ENCODE data around the gene FTO. TPM values are rescaled to one million over a fixed set of nuclear protein-coding genes. Genes with fewer than 3 reads are reported as not detected.

The FTO gene
- total RNA-seq, 1 experiment from 2014 or later, result 55.0 TPM

DNA sequence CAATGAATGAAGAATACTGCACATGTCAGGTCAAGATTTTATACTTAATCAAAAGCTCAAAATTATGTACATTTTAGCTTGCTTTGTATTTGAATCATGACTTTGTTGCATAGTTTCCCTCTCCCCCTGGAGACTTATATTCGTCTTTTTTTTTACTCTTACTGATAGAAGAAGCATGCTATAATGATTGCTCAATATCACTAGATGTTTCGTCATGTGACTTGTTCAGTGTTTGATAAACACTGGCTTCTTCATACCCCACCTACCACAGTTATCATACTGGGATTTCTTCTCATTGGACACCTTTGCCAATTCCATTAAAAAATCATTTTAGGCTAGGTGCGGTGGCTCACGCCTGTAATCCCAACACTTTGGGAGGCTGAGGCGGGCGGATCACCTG is 148.7 kb downstream of the FTO start:
- Mint-ChIP-seq H3K9me3 (ENCODE audit: unreplicated experiment) (peaks cover 8% of the 10 kb centered on the region), H3K4me3 (ENCODE audit: unreplicated experiment) (no peak overlapping the region), H3K4me1 (ENCODE audit: insufficient read depth, unreplicated experiment) (peaks cover 5% of the 10 kb centered on the region), H3K36me3 (ENCODE audit: insufficient read depth, unreplicated experiment) (peaks cover 6% of the 10 kb centered on the region), H3K27ac (ENCODE audit: low read depth, unreplicated experiment) (no peak overlapping the region), H3K27me3 (ENCODE audit: insufficient read depth, unreplicated experiment) (no peaks in the 10 kb centered on the region)
- intact Hi-C loops (cut with micrococcal nuclease), result no loop called here
- ChIA-PET POLR2A (interaction anchor here (1.2 kb wide), 1 partner anchor 12 kb away, joined by 3 read pairs; no protein-coding TSS in a partner anchor), CTCF (interaction anchor here (0.6 to 0.7 kb wide), 2 partner anchors 11 to 92 kb away, joined by 3 to 5 read pairs; no protein-coding TSS in a partner anchor)
- no peak for DNase-seq (ENCODE audit: unreplicated experiment)
- no peak for TF ChIP-seq CTCF (IDR thresholded peaks at IDR 0.05; ENCODE audit: unreplicated experiment)
- BruUV-seq (replicated peaks), result no TSS peak

- Mint-ChIP-seq H3K4me1 (ENCODE audit: insufficient read depth, unreplicated experiment) (peaks cover 5% of the 10 kb centered on the region), H3K27me3 (ENCODE audit: insufficient read depth, unreplicated experiment) (no peaks in the 10 kb centered on the region), H3K4me3 (ENCODE audit: unreplicated experiment) (no peak overlapping the region), H3K27ac (ENCODE audit: low read depth, unreplicated experiment) (no peak overlapping the region), H3K9me3 (ENCODE audit: unreplicated experiment) (peaks cover 8% of the 10 kb centered on the region), H3K36me3 (ENCODE audit: insufficient read depth, unreplicated experiment) (no peaks in the 10 kb centered on the region)
- no peak for DNase-seq (ENCODE audit: unreplicated experiment)
- CTCF ChIA-PET, result interaction anchor here (1.6 kb wide), 1 partner anchor 9 kb away, joined by 4 read pairs; no protein-coding TSS in a partner anchor
- no TSS peak for BruUV-seq (replicated peaks)
- intact Hi-C loops (cut with micrococcal nuclease), result no loop called here
- POLR2A ChIA-PET, result interaction anchor here (0.6 kb wide), 1 partner anchor 25 kb away, joined by 3 read pairs; no protein-coding TSS in a partner anchor
- no peak for TF ChIP-seq CTCF (IDR thresholded peaks at IDR 0.05; ENCODE audit: unreplicated experiment)
Measured at GRCh38 chr16:53855056-53855455, 151.1 kb downstream of the FTO start.

GRCh38 chr16:53855511-53855910 is 151.6 kb downstream of the FTO start:
- no peaks in the 10 kb centered on the region for H3K27me3 Mint-ChIP-seq (ENCODE audit: insufficient read depth, unreplicated experiment)
- peaks cover 5% of the 10 kb centered on the region for H3K4me1 Mint-ChIP-seq (ENCODE audit: insufficient read depth, unreplicated experiment)
- H3K4me3 Mint-ChIP-seq (ENCODE audit: unreplicated experiment), result no peak overlapping the region
- H3K27ac Mint-ChIP-seq (ENCODE audit: low read depth, unreplicated experiment), result no peak overlapping the region
- H3K36me3 Mint-ChIP-seq (ENCODE audit: insufficient read depth, unreplicated experiment), result no peaks in the 10 kb centered on the region
- no peak for TF ChIP-seq CTCF (IDR thresholded peaks at IDR 0.05; ENCODE audit: unreplicated experiment)
- CTCF ChIA-PET, result interaction anchor here (1.6 kb wide), 1 partner anchor 9 kb away, joined by 4 read pairs; no protein-coding TSS in a partner anchor
- POLR2A ChIA-PET, result interaction anchor here (0.6 kb wide), 1 partner anchor 26 kb away, joined by 3 read pairs; no protein-coding TSS in a partner anchor
- intact Hi-C loops (cut with micrococcal nuclease), result no loop called here
- no peak for DNase-seq (ENCODE audit: unreplicated experiment)
- no TSS peak for BruUV-seq (replicated peaks)
- H3K9me3 Mint-ChIP-seq (ENCODE audit: unreplicated experiment), result peaks cover 8% of the 10 kb centered on the region

DNA sequence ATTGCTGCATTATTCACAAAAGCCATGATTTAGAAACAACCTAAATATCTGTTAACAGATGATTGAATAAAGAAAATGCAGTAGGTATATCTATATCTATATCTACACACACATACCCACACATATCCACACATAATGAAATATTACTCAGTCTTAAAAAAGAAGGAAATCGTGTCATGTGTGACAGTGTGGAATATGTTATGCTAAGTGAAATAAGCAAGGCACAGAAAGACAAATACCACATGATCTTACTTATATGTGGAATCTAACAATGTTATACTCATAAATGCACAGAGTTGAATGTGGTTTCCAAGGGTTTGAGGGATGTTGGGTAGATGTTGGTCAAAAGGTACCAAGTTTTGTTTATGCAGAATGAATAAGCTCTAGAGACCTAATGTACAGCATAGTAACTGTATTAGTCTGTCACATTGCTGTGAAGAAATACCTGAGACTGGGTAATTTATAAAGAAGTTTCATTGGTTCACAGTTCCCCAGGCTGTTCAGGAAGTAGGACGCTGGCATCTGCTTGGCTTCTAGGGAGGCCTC is 156.1 kb downstream of the FTO start:
- peaks cover 7% of the 10 kb centered on the region for H3K36me3 Mint-ChIP-seq (ENCODE audit: insufficient read depth, unreplicated experiment)
- no peaks in the 10 kb centered on the region for H3K27me3 Mint-ChIP-seq (ENCODE audit: insufficient read depth, unreplicated experiment)
- no peaks in the 10 kb centered on the region for H3K9me3 Mint-ChIP-seq (ENCODE audit: unreplicated experiment)
- intact Hi-C loops (cut with micrococcal nuclease), result no loop called here
- CTCF ChIA-PET, result interaction anchor here (0.6 kb wide), 1 partner anchor 1080 kb away, joined by 3 read pairs; no protein-coding TSS in a partner anchor
- H3K4me3 Mint-ChIP-seq (ENCODE audit: unreplicated experiment), result no peak overlapping the region
- peaks cover 5% of the 10 kb centered on the region for H3K4me1 Mint-ChIP-seq (ENCODE audit: insufficient read depth, unreplicated experiment)
- POLR2A ChIA-PET, result no interaction called here
- no peak for DNase-seq (ENCODE audit: unreplicated experiment)
- TF ChIP-seq CTCF (IDR thresholded peaks at IDR 0.05; ENCODE audit: unreplicated experiment), result no peak
- no TSS peak for BruUV-seq (replicated peaks)
- no peak overlapping the region for H3K27ac Mint-ChIP-seq (ENCODE audit: low read depth, unreplicated experiment)

All from MCF 10A (cell line).